GM19351 (cell line): Measurements from ENCODE around the gene RPL10A.

Experiments used
- ATAC-seq: cut with Tn5 transposase; IDR thresholded peaks from one replicate; pipeline ENCODE4 v1.9.1; 2021; ENCODE audit warnings: mild to moderate bottlenecking, moderate library complexity; ENCODE audit not compliant: unreplicated experiment

The RPL10A gene

DNA sequence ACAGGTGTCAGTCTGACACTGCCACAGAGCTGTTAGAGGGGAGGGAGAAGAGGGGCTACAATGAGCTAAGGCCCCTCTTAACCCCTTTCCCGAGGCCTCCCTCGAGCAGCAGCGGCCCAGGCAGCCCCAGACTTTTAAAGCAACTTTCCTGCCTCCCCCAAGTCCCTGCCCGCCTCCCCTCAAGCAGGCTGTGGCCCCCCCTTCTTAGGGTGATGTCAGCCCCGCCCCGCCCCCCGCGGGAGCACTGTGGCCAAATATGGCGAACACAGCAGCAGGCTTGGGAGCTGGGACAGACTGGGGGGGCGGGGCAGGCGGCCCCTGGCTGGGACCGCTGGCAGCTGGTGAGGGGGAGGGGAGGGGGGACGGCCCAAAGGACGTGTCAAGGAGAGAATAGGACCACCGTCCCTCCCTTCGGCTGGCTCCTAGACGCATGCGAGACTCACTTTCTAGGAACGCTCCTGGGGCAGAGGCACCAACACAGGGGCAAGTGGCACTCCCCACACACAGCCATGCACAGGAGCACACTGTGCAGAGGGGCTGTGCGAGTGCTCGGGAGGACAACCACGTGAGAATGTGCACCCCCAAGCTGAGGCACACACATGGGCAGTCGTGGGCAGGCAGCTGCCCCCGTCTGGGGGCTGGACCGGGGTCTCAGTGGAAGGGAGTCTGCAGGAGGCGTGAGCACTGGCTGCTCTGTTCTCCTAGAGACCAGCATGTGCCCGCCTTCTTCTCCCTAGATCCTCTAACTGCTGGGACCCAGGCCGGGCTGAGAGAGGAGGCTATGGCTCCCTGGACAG lies 22.0 kb downstream of the RPL10A start:
- ATAC-seq = no peak

DNA sequence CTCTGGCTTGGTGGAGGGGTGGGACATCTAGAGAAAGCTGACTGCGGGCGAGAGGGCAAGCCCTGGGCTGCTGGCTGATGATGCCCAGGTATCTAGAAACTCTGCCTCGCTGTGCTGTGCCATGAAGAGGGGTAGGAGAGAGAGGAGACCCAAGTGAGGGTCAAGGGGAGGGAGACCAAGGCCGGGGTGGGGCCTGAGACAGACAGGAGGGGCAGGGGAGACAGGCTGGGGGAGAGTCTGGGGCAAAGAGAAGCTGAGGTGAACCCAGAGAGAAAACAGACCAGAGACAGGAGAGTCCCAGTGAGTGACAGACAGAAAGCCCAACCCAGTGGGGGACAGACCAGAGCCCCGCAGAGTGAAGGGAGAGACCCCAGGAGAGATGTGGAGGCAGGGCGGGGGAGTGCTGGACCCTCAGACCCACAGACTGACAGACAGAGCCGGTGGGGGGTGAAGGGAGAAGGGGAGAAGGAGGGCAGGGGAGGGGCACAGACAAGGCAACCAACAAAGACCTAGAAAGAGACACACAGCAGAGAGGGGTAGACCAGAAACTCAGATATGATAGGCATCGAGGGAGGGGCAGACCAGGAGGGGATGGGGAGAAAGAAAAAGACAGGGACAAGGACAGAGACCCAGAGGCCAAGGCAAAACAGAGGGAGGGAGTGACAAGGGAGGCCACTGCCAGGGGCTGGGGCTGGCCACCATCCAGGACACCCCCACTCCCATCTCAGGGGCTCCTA lies 22.8 kb downstream of the RPL10A start:
- no peak for ATAC-seq

DNA sequence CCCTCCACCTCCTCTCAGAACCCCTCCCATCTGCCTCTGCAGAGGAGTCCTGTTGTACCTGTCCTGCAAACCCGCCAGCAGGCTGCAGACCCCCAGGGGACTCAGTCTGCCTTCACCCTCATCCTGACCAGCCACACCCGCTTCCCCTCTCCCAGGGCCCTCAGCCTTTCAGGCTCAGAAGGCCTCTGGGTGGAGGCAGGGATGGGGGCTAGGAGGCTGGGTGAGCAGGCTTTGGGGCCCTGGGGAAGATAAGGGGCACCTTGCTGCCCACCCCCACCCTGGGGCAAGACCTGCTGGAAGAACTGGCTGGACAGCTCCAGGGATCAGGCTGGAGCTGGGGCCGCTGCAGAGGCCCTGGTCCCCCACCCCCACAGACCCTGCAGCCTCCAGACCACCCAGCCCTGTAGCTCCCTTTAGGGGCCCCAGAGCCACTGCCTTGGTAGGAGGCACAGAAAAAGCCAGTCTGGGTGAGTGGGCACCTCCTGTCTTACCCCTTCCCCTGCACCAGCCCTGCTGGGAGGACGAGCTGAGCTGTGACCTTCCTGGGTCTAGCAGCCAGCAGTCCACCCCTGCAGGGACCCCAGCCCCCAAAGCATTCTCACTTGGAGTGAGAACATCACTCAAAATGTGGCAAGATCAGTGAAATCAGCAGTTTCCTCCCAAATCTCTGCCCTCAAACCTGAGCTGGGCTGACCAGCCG lies 23.5 kb downstream of the RPL10A start:
- no peak for ATAC-seq

DNA sequence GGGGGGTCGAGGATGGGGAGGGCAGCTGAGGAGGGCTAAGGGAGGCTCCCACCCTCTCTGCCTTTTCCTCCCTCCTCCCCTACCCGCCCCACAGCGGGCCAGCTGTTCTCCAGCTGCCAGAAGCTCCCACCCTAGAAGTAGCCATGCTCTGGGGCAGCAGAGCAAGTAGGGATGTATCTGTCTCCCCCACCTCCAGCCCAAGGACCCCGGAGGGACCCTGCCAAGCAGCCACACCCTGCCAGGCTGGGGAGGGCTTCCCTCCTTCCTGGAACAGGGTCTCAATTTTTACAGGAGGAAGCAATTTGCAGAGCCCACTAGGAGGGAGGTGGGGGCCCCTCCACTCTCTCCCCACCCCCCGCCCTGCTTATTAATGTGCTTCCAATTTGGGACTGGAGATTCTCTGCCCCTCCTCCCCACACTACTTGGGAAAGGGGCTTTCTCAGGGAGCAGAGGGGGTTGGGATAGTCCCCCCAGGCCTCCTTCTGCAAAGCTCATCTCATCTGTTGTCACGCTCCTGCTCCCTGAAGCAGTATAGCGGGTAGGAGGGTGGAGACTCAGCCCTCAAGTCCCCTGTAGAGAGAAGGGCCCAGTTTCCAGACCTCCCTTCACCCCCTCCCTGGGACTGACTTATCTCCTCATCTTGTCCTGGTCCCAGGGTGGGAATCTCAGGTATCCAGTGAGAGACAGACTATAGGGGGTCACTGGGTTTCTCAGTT lies 24.2 kb downstream of the RPL10A start:
- no peak for ATAC-seq

DNA sequence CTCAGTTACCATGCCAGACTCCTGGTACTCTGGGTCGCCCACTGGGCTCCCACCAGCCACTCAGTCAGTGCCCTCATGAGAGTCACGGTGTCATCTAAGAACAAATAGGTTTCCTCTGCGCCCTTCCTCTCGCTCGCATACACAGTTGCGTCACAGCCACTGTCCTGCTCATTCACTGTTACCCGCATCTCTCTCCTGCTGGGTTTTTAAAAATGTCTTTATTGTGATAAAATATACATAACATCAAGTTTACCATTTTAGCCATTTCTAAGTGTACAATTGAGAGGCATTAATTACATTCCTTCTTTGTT lies 24.7 kb downstream of the RPL10A start:
- no peak for ATAC-seq

DNA sequence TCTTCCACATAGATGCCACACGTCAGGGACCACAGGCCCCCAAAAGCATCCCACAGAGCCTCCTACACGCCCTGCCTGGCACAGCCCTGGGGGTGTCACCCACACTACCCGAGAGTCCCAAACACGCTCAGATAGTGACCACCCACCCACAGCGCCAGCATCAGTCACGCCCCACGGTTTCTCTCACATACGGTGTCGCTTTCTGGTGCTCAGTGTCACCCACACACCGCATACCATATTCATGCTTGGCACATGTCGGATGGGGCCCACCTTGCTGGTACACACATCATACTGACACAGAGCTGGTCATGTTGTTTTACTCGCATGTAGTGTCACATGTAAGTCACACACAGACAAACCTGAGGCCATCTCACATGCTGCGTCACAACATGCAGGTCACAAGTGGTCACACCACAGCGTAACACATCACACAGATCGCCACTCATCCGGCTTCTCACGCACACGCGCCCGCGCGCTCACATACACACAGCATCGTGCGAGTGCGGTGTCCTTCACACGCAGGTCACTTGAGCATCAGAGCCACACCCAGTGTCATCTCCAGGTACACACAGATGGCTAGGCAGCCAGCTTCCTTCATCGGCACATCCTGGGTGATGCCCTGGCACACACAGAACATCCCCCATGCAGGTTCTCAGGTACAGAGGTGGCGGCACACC lies 25.2 kb downstream of the RPL10A start:
- ATAC-seq = no peak

DNA sequence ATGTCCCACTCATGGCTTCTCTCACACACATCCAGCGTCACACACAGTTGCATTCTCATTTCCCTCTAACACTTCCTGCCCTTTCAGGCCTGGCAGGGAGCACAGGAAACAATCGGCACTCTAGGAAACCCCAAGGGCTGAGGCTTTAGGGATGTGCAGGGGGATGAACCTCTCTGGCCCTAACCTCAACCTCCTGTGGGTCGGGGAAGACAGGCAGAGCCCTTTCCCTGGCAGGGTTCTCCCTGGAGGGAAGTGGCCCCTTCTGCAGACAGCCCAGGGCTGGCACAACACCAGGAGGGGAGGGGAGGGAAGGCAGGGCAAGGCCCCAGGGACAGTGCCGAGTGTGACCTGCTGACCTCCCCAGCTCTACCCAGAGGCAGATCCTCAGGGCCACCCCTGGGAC lies 26.0 kb downstream of the RPL10A start:
- no peak for ATAC-seq

DNA sequence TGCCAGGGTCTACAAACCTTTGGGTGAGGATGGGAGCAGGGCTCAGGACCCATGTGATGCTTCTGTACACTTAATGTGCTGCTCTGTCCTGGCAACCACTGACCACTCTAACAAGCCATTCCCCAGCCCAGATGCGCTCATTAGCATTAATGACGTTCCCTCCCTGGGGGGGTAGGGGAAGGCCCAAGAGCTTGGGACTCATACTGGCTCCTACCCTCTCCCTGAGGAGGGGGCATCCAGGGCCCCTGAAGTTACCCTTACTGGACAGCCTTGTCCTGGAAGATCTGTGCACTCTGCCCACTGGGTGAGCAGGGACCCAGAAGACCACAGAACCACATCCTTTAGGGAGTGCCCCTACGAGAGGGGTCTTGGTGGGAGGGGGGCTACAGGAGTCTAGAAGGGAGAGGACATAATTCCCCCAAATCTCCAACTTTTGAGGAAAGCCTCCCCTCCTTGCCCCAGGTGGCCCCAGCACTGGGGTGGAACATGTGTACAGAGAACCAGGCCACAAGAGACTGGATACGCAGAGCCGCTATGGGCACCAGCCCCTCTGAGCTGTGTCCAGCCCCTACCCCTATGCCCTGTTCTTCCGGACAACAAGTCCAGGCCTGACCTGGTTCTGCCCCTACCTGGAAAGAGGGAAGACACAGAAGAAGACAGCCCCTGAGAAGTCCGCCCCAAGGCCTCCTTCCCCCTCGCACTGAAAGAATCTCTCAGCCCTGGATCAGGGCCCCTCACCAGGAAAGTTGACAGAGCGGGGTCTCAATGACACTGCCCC lies 27.2 kb downstream of the RPL10A start:
- ATAC-seq = no peak

DNA sequence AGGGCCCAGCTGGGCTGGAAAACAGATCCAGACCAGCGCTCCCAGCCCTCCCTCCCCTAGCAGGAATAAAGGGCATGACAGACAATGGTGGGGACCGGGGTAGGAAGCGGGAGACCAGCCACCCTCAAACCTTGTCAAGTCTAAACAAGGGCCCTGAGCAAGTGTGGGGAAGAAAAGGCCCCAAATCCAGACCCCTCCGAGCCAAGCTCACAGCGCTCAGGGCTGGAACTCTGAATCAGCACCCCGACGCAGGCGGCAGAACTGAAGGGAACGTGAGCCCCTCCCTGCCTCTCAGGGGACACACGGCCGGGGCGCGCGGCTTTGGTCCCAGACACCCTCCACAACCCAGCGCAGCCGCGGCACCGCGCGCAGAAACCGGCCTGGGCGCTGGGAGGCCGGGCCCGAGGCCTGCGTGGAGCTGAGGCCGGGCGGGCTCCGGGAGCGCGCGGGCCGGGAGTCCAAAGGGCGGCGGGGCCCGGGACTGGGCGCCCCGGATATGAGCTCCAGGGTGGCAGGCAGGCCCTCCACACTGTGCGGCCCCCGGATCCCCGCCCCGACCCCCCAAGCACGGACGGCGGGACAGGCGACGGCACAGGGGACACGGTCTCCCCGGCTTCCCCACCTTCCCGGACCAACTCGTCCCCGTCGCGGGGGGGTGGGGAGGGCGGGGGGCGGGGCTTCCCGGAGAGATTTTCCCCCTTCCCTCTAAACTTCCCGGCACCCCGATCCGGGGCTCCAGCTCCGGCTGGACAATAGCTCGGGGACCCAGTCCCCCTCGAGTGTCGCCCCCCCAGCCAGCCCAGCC lies 28.0 kb downstream of the RPL10A start:
- ATAC-seq = no peak

DNA sequence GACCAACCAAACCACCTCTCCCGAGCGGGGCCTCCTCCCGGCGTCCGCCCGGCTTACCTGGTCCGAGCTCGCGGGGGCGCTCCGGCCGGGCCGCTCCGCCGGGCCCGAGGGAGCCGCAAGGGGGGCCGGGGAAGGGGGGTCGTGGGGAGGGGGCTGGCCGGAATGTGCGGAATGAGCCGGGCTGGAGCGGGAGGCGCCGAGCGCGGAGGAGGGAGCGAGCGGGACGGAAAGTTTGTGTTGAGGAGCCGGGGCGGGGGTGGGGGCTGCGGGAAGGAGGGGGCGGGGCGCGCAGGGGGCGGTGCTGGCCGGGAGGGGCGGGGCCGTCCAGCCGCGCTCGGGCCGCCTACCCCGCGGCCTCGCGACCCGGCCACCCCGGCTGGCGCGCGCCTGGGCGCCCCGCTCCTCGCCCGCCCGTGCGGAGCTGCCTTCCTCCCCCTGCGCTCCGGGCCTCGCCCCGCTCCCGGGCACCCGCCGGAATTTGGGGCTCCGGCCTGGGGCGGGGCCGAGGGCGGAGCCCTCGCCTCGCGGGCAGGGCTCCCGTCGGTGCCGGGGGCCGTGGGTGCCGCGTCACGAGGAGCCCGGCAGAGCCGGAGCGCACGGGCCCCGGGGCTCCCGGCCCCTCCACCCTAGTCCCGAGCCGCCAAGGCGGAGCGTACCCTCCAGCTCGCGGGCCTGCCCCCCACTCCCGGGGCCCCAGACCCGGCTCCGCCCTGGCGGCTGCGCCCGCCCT lies 28.8 kb downstream of the RPL10A start, which contains the start of gene TEAD3:
TSS of gene TEAD3 (minus strand) at position 239 of the 730 bp plus-strand sequence.
- ATAC-seq = no peak

DNA sequence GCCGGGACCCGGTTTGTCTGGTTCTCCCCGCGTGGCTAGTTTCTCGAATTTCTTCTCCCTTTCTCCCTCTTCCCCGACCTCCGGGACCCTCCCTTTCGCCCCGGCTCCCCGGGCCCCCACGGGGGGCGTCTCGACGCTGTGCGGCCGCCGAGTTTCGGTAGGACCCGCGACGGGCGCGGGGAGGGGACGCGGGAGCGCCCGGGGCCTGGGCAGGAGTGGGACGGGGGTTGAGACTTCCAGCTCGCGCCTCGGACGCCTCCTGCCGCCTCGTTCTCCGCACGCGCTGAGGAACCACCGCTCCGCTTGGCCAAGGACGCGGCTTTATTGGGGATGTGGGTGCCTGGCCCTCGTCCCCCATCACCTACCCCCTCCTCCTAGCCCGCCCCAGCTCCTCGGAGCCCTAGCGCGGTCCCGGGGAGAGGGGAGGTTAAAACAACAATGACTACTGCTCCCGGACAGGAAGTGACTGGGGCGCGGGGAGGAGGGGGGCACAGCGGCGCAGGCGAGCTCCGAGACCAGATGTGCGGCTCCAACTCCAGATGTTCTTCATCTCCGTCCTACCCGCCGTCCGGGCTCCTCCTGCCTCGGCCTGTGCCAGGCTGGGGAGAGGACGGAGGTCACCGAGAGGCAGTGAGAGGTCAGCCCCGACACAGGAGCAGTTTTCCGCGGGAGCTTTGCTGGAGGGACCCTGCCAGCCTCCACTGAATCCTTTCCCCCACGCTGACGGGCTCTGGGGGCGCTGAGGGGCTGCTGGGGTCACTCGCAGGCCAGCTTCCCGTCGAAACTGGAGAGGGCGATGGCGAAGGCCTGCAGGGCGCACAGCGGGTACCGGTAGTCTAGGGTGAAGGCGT lies 29.6 kb downstream of the RPL10A start:
- ATAC-seq = no peak

DNA sequence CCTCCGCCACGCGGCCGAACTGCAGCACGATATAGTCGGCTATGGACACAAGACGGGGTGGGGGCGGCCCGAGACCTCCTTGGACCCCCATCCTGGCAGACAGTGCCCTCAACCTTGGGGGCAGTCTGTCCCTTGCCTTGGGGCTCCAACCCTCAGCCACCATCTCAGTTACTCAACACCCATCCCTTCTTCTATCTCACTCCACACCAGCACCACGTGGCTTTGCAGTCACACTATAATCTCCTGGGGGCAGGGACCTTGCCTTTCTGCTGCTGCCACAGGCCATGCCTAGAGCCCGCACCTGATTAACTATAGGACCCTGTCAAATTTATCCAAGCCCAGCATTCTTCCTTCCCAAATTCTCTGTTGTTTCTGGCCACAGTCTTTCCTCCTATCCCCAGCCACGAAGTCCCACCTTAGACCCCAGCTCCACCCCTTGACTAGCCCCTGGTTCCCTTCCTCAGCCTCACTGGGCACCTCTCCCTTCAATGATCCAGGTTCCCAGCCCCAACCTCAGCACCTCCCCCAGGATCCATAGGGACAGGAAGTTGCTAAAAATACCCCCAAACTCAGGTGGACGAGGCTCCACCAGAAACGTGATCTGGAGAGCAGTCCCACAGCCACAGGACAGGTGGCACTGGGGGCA lies 30.3 kb downstream of the RPL10A start:
- ATAC-seq = no peak

DNA sequence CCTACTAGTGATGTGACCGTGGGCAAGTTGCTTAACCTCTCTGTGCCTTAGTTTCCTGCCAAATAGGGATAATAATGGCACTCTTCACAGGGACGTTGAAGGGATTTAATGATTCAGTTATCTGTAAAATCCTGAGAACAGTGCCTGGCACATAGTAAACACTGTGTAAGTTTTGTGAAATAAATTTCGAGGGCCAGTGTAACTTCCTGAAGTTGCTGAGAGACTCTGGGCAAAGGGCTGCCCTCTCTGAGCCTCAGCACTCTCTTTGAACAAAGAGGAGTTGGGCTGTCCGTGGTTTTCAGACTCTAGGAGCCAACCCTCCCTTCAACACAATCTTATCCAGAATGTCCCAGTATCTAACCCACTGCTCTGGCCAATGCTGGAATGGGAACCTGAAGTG lies 31.2 kb downstream of the RPL10A start:
- no peak for ATAC-seq

DNA sequence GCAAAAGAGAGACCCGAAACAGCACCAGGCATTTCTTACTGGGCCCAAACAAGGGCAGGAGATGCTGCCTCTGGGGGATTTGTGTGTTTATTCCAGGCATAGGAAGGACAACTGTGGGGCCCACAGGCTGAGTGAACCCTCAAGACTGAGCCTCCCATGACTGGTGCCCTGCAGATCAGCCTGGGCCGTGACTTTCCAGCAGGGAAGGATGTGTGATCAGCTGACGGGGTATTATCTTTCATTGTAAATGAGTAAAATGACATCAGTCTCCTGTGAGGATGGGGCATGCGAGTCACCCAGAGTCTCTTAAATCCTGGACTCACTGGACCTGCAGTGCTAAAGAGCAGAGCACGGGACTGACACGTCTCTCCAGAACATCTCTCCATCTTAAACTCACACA lies 32.6 kb downstream of the RPL10A start:
- no peak for ATAC-seq

DNA sequence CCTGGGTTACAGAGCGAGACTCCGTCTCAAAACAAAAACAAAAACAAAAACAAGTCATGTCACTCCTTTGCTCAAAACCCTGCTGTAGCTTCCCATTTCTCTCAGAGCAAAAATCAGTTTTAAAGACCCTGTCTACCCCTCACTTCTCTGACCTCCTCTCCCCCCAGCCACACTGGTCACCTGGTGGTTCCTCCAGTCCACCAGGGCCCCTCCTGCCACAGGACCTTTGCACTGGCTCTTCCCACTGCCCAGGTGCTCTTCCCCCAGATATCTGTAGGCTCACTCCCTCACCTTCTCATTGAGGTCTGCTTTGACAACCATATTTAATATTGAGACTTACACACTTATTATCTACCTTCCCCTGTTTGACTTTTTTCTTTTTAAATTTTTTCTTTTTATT lies 33.6 kb downstream of the RPL10A start:
- no peak for ATAC-seq

DNA sequence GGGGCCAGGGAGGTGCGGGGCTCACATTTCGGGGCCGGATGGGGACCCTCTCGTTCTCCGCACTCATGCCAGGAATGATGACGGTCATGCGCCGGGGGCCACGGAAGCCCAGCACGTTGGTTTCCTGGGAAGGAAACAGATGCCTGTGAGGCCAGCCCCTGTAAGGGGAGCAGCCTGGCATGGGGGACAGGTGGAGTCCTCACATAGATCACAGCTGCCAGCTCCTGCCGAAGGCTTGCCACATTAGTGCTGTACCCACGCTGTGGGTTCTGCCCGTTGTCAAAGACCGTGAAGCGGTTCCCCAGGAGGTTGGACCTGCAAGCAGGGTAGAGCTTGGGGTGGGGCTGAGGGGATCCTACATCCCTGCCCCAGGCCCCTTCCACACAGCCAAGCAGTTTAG lies 35.3 kb downstream of the RPL10A start:
- no peak for ATAC-seq

DNA sequence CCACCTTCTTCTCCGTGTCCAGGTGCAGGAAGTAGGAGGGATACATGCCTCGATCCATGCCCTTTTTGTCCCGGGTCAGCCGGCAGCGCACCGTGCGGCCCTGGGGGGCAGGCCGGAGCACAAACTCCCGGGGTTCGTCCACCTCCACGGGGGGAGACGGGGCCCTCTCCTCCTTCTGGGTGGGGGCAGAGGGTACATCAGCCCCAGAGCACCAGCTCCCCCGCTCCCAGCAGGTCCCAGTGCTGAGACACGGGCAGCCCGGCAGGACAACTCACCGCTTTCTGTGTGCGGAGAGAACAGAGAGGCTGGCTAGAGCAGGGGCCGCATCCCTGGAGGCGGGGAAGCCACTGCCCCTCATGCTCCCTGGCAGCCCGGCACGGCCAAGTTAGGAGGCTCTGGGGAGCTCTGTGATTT lies 37.8 kb downstream of the RPL10A start:
- no peak for ATAC-seq
